Midbrain (tissue), 1 donor: Measurements from ENCODE around the gene PAN3.

Experiments used
- DNase-seq: peaks from one replicate; lab custom pipeline; 2025; lab: John Stamatoyannopoulos, UW

PAN3 gene

DNA sequence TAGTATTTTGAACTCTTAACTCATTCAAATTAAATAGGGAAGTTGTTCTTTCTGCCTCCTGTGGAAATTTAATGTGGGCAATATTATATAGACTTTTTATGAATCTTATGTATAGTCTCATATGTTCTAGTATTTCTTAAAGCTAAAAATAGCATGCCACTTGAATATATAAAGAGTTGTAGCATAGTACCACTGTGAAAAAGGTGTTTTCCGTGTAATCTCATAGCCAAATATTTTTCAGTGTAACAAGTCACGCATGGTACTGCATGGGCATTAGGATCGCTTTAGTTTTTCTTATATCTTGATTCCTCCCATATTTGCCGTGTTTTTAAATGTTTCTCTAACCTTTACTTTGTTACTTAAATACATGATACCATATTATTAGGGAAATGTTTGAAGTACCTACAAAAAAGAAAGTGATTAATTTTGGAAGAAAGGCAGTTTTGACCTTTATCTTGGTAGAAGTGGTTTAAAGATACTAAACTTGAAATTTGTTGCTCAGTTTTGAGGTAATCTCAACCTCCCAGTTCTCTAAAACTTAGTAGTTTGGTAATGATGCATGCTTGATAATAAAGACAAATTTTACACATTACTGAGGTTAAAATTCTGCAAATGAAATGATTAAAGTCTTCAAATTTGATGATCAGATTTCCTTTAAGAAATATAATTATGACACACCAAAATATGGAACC is 81.2 kb downstream of the PAN3 start:
- no peak for DNase-seq

DNA sequence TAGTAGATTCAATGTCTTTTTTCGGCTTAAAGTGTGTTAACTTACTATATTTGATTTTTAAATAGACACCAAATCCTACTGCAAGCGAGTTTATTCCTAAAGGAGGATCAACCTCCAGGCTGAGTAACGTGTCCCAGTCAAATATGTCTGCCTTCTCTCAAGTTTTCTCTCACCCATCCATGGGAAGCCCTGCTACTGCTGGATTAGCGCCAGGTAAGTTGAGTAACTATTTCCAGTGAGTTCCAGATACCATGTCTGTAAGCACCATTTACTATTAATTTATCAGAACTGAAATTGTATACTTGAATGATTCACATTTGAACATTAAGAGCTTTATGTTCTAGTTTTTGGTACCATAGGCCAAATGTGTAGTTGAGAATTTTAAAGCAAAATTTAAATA is 81.8 kb downstream of the PAN3 start:
- no peak for DNase-seq

DNA sequence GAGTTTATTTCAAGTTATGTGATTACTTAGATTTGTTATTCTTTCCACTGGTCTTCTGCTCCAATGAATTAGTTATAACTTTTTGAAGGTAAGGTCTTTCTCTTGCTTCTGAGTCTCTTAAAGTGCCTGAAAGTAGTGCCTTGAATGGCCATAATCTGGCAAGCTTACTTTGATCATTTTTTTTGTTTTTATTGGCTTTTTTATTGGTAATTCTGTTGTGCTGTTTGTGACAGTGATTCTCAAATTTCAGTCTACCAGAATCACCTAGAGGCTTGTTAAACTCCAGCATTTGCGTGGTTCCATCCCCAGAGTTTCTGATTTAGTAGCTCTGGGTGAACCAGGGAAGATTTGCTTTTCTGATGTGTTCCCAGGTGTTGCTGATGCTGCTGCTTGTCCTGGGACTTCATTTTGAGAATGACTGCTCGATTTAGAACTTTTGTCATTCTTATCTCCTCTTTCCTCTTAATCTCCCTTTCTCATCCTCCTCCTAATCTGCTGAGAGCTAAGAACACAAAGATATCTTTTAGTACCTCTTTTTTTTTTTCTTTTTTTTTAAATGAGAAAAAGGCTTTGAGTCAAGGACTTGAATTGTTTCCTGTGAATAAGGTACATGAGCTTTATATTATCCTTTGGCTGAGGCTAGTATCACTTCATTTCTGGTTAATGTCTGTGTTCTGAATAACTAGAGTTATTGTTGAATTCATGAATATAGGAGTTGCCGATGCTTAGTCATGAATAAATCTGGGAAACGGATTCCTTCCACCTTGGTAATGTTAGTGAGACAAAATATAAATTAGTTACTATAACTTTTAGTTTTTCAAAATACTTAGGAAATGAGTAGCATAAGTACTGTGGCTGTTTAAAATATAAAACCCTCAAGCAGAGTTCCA is 91.4 kb downstream of the PAN3 start:
- DNase-seq = no peak

DNA sequence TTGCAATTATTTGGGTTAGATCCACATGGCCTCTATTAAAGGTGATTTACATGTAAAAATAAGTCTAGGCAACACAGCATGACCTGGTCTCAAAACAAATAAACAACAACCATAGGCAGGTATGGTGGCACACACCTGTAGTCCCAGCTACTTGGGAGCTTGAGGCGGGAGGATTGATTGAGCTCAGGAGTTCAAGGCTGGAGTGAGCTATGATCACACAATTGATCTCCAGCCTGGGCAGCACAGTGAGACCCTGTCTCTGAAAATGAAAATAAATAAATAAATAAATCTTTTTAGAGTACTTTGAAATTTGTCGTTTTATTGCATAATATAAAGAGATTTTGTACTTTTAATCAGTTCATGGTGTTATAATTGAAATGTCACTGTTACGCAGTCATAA is 93.3 kb downstream of the PAN3 start:
- no peak for DNase-seq

DNA sequence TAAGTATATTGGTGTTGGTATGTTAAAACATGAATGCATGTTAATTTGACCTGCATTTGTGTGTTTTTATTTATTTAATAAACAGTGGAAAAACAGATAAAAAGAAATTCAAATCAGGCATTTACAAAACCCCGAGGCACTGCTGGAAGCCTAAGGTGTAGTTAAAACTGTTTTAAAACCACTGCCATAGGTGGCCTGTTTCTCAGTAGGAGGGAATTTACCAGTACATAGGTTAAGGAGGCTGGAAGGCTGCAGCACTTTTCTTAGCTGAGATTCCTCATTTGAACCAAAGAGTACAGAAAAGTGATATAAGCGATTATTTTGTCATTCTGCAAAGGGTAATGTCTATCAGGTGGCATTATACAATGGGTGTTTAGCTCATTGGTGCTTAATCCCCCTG is 99.6 kb downstream of the PAN3 start:
- no peak for DNase-seq

DNA sequence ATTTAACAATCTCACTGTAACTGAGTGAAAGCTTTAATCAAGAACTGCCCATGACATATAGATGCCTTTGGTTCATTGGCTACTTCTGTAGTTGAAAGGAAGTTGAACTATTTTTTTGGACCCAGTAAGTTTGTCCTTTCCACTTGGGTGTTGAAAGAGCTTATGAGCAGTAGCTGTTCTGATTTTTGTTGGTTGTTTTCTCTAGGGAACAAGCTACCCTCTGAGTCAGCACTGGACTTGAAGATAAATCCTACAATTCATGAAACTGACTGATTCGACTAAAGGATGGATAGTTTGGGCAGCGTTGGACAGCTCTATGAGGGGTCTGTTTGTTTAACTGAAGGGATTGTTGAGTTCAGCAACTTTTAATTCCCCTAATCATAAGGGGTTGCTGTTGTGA is 101.0 kb downstream of the PAN3 start:
- DNase-seq = no peak

DNA sequence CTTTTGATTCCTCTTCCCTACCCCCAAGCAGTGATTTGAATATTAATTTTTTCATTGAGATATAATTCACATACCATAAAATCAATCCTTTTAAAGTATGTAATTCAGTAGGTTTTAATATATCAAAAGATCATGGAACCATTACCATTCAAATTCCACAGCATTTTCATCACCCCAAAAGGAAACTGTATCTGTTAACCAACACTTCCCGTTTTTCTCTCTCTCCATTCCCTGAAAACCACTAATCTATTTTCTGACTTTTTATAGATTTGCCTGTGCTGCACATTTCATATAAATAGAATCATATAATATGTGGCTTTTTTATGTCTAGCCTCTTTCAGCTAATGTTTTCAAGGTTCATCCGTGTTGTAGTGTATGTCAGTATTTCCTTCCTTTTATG is 107.1 kb downstream of the PAN3 start:
- DNase-seq = no peak

DNA sequence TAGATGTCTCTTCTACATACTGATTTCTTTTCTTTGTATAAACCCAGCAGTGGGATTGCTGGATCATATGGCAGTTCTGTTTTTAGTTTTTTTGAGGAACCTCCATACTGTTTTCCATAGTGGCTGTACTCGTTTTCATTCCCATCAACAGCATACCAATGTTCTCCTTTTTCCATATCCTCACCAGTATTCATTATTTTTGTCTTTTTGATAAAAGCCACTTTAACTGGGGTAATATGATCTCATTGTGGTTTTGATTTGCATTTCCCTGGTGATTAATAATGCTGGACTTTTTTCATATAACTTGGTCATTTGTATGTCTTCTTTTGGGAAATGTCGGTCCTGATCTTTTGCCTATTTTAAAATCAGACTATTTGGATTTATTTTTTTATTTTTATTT is 108.5 kb downstream of the PAN3 start:
- DNase-seq = no peak

DNA sequence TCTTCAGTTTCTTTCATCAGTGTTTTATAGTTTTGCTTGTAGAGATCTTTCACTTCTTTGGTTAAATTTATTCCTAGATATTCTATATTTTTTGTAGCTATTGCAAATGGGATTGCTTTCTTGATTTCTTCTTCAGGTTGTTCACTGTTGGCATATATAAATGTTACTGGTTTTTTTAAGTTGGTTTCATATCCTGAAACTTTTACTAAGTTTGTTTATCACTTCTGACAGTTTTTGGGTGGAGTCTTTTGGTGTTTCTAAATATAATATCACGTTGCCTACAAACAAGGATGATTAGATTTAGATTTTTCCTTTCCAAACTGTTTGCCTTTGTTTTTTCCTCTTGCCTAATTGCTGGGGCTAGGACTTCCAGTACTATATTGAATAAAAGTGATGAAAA is 109.7 kb downstream of the PAN3 start:
- DNase-seq = no peak

DNA sequence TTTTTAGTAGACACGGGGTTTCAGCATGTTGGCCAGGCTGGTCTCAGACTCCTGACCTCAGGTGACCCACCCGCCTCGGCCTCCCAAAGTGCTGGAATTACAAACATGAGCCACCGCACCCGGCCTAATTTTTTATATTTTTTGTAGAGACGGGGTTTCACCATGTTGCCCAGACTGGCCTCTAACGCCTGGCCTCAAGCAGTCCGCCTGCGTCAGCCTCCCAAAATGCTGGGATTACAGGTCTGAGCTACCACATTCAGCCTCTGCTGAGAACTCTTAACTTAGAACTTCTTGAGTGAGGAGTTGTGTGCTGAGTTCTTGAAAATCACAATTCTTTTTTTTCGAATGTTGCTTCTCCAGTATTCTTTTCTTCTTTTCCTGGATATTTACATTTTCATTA is 112.2 kb downstream of the PAN3 start:
- DNase-seq = no peak

DNA sequence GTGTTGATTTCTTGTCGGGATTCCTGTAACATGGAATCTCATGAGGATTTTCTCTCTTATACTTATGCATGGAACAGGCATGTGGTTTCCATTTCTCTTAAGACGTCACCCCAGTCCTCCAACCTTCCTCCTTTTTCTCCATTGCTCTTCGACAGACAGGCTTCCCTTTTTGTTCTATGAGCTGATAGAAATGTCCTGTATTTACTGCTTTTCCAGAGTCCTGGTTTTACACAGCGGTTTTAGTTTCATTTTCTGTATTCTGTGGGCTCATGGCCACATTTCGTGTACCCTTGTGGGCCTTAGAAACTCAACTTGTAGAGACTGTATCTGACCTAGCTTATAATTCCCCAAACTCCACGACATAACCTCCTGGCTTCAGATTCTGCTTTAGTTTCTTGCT is 113.1 kb downstream of the PAN3 start:
- DNase-seq = no peak

DNA sequence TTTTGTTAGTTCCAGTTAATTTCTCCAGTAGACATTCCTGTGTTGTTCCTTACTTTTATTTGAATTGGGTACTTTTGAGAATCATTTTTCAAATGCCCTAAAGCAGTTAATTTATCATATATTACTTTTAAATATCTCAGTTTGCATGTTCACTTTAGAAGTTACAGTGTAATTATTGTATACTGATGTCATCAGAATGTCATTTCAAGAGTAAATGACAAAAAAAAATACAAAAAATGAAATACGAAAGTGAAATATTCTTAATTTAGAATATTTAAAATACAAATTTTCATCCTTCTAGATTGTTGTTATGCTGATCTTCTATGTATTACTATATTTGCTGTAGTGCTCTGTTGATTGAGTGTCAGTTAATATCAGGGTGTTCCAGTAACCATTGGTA is 114.2 kb downstream of the PAN3 start:
- DNase-seq = no peak

DNA sequence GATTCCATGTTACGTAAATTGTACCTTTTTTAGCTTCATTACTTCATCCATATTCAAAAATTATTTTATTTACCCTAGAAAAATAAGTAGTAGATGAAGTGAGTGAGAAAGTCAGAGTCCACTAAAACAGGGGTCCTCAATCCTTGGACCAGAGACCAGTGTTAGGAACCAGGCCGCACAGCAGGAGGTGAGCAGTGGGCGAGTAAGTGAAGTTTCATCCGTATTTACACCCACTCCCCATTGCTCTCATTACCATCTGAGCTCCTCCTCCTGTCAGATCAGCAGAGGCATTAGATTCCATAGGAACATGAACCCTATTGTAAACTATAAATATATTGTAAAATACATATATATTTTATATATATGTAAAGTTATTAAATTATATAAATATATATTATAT is 119.0 kb downstream of the PAN3 start:
- no peak for DNase-seq

DNA sequence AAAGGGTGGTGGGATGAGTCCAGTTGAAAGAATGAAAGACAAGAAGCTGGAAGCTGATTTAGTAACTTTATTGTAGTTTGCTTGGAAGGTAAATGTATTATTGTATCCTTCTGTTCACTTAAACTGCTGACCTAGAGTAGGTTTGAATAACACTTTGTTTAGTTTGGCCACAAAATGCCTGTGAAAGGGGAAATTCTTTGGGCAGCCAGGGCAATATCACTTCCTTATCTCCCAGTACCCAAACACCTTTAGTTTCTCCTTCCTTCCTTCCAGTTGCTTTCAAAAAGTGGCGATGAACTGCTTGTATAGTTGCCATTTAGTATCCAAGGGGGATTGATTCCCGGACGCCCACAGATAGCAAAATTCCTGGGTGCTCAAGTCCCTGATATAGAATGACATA is 120.1 kb downstream of the PAN3 start:
- no peak for DNase-seq

DNA sequence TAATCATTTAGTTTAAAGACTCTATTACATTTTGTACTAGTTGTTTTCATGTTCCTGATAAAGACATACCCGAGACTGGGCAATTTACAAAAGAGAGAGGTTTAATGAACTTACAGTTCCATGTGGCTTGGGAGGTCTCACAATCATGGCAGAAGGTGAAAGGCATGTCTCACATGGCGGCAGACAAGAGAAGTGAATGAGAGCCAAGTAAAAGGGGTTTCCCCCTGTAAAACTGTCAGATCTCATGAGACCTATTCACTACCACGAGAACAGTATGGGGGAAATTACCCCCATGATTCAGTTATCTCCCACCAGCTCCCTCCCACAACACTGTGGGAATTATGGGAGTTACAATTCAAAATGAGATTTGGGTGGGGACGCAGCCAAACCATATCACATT is 129.2 kb downstream of the PAN3 start:
- no peak for DNase-seq

DNA sequence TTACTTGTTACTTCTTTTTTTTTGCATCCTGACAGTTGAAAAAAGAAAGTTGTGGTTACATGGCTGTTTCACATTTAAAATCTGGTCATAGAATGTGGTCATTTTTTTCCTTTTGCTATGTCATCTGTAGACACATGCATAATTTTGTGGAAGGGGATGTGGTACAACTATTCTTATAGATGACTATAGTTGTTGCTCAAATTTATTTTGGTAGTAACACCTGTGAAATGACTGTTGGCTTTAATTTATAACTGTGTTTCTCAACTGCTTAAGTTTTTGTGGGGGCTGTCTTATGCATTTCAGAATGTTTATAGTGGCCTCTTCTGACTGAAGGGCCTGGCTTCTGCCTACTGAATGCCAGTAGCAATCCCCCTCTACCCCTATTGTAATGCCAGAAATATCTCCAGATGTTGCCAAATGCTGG is 130.5 kb downstream of the PAN3 start:
- no peak for DNase-seq

DNA sequence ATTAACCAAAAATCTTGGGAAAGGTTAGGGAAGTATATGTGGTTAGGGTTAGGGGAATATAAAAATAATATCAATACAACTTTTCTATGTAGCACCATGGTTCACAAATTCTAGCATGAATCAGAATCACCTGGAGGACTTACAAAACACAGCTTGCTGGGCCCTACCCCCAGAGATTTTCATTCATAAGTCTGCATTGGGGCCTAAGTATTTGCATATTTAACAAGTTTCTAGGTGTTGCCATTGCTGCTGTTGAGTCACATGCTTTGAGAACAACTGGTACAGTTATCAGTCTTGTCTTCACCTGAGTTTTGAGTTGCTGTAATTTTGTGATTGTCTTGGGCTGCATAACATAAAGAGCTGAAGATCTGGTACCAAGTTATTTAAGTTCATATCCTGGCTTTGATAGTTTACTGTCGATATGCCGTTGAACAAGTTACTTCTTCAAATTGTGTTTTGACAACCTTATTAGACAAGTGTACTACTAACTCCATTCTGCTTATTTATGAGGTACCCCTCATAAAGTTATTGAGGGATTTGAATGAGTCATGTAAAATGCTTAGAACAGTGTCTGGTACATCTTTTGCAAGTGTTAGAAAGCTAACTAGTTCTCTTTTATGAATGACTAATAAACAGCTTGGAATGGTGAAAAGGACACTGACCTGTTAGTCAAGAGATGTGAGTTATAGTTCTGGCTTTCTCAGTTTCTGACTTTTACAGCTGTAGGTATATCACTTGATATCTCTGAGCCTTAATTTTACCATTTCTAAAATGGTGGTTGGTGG is 132.9 kb downstream of the PAN3 start:
- DNase-seq = no peak

DNA sequence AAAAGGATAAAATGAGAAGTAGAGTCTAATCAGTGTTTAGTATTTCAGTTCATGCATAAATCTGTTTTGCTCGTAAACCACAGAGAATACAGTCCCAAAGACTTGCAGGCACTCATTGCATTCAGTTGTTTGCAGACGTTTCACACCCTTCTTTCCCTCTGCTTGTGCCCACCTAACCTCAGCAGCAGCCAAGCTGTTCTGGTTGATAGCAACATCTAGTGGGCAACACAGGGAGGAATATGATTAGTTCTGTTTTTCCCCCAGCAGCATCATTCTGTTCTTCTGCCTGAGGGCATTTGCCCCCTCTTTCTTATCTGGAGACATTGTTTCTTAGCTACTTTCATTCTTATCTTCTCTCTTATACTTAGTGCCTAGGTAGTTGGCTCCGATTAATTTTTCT is 135.6 kb downstream of the PAN3 start:
- no peak for DNase-seq

DNA sequence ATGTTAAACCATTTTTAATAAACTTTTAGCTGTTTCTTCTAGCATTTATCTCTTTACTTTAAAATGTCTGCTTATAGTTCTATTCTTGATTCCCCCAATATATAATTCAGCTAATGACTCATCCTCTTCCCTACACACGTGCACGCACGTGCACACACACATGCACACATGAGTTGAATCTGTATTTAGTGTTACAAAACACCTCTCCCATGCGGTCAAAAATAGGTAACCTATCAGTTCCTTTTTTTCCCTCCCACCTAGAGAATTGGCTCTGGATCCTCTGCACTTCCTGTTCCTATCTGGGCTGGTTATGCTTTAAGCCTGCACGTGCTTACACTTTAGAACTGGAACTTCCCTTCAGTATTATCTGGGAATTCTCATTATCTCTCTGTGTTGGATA is 144.1 kb downstream of the PAN3 start:
- no peak for DNase-seq

DNA sequence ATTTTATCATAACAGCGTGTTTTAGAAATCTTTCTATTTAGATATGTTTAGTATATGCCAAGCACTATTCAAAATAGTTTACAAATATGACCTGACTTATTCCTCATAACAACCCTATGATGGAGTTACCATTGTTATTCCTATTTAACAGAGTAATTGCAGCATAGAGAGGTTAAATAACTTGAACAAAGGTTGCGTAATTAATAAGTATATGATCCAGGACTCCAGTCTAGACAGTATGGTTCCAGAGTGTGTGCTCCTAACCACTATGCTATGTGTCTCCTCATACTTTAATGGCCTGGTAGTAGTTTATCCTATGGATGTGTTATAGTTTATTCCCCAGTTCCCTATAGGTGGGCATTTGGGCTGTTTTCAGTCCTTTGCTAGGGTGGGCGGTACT is 145.3 kb downstream of the PAN3 start:
- no peak for DNase-seq

DNA sequence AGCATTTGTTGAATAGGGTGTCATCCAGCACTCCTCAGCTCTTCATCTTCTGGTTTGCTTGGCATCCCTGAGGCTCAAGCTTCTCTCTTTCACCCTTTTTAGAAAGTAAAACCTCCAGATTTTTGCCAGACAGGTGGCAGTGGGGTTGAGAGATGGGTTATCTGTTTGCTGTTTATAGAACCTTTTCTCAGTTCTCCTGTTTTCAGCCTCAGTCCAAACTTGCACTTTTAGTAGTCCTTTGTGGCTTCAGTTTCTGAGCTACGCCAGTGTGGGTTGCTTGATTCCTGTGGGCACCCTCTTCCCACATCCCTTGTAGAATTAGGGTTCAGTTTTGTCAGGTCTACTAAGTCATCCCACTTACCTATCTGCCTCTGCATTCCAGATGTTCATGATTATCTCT is 147.9 kb downstream of the PAN3 start:
- no peak for DNase-seq

DNA sequence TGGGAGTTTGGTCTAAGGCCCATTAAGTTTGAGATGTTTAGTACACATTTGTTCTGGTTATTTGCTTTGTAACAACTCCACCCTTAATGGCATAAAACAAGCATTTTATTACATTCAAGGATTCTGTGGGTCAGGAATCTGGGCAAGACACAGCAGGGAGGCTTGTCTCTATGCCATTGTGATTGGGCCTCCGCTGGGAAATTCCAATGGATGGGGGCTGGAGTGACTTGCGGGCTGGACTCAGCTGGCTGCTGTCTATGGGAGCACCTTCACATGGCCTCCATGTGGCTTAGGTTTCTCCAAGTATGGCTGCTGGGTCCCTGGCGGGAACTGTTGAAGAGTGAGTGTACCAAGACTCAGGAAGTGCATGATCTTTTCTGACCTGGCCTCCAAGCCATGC is 159.0 kb downstream of the PAN3 start:
- no peak for DNase-seq

DNA sequence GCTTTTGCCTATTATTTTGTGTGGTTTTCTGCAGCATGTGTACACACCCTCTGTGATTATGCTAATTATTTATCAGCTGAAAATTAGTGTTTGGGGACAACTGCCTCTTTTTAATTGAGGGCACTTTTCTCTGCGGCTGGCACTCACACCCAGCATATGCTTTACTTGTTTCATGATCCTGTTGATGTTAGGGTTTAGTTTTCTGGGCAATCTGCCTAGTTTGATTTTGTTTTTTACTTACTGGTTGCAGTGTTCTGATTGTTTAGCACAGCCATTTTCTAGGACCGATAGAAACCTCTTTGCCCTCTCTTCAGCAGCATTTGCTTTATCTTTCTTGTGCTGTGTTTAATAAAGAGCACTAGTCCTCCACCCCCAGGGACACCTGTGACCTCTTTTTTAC is 161.6 kb downstream of the PAN3 start:
- no peak for DNase-seq
